Neural crest cell (in vitro differentiated cells): ENCODE data around the gene S100A14. TPM values are rescaled to one million over a fixed set of nuclear protein-coding genes. Genes with fewer than 3 reads are reported as not detected.

Experiments used
- DNase-seq: peaks from one replicate; pipeline ENCODE4 v3.0.0; 2021; ENCODE audit warnings: low read depth, mixed read lengths, low spot score
- H3K27ac Mint-ChIP-seq: one replicate; pipeline ENCODE4 v1.8.0; 2021; ENCODE audit warnings: mild to moderate bottlenecking, mixed read lengths; ENCODE audit not compliant: unreplicated experiment
- H3K27me3 Mint-ChIP-seq: 2 replicates; pipeline ENCODE4 v1.8.0; 2021; ENCODE audit warnings: low read depth, mild to moderate bottlenecking, mixed read lengths
- H3K36me3 Mint-ChIP-seq: 2 replicates; pipeline ENCODE4 v1.8.0; 2021; ENCODE audit warnings: low read depth, mild to moderate bottlenecking, mixed read lengths
- H3K4me1 Mint-ChIP-seq: 2 replicates; pipeline ENCODE4 v1.8.0; 2021; ENCODE audit warnings: mixed read lengths
- H3K4me3 Mint-ChIP-seq: one replicate; pipeline ENCODE4 v1.8.0; 2021; ENCODE audit warnings: mild to moderate bottlenecking, mixed read lengths
- H3K9me3 Mint-ChIP-seq: 2 replicates; pipeline ENCODE4 v1.8.0; 2021; ENCODE audit warnings: mixed read lengths
- CTCF ChIP-seq: fragments of 200-600 bp; sonication (generic); conservative IDR thresholded peaks from 2 replicates; pipeline ENCODE4 v1.5.0; 2021; ENCODE audit warnings: antibody characterized with exemption, mild to moderate bottlenecking
- total RNA-seq: library from RNA; stranded (reverse); gene quantifications from 2 replicates; pipeline ENCODE4 v1.2.1, GENCODE V29; 2021

The S100A14 gene
- total RNA-seq, 1 donor from 2014 or later, result not detected

GRCh38 chr1:153610811-153611301, 5.3 kb downstream of the S100A14 start:
- H3K4me1 Mint-ChIP-seq, result peaks cover 49% of the 10 kb centered on the region
- TF ChIP-seq CTCF, result no peak
- no peak overlapping the region for H3K27ac Mint-ChIP-seq

GRCh38 chr1:153610334-153610733, 5.8 kb downstream of the S100A14 start:
- no peak overlapping the region for H3K4me3 Mint-ChIP-seq
- H3K27ac Mint-ChIP-seq, result peak overlapping the region; percentile 88
- no peaks in the 10 kb centered on the region for H3K36me3 Mint-ChIP-seq
- no peak for TF ChIP-seq CTCF
- DNase-seq, result no peak
- peaks cover 50% of the 10 kb centered on the region for H3K4me1 Mint-ChIP-seq
- no peaks in the 10 kb centered on the region for H3K9me3 Mint-ChIP-seq
- no peaks in the 10 kb centered on the region for H3K27me3 Mint-ChIP-seq

More at GRCh38 chr1:153610811-153611301, 5.3 kb downstream of the S100A14 start:
- DNase-seq, result no peak
- Mint-ChIP-seq H3K9me3 (no peaks in the 10 kb centered on the region), H3K27me3 (no peaks in the 10 kb centered on the region), H3K36me3 (no peaks in the 10 kb centered on the region), H3K4me3 (no peak overlapping the region)

- H3K27ac Mint-ChIP-seq, result peak overlapping the region; percentile 99
- no peak for TF ChIP-seq CTCF
- peak overlapping the region; percentile 70 for H3K4me3 Mint-ChIP-seq
- no peak for DNase-seq
- no peaks in the 10 kb centered on the region for H3K27me3 Mint-ChIP-seq
- H3K36me3 Mint-ChIP-seq, result no peaks in the 10 kb centered on the region
- peaks cover 53% of the 10 kb centered on the region for H3K4me1 Mint-ChIP-seq
- H3K9me3 Mint-ChIP-seq, result no peaks in the 10 kb centered on the region
Observed at GRCh38 chr1:153609585-153609907, 6.6 kb downstream of the S100A14 start.

GRCh38 chr1:153608742-153609584, 7.2 kb downstream of the S100A14 start:
- Mint-ChIP-seq H3K9me3 (no peaks in the 10 kb centered on the region), H3K4me3 (peak overlapping the region; percentile 70), H3K36me3 (no peaks in the 10 kb centered on the region), H3K27ac (peak overlapping the region; percentile 99), H3K27me3 (no peaks in the 10 kb centered on the region), H3K4me1 (peaks cover 49% of the 10 kb centered on the region)
- peak; percentile 67 for DNase-seq
- no peak for TF ChIP-seq CTCF

- H3K27ac Mint-ChIP-seq, result peak overlapping the region; percentile 99
- H3K9me3 Mint-ChIP-seq, result no peaks in the 10 kb centered on the region
- H3K36me3 Mint-ChIP-seq, result no peaks in the 10 kb centered on the region
- no peak for TF ChIP-seq CTCF
- H3K4me3 Mint-ChIP-seq, result peak overlapping the region; percentile 47
- H3K27me3 Mint-ChIP-seq, result no peaks in the 10 kb centered on the region
- H3K4me1 Mint-ChIP-seq, result peaks cover 49% of the 10 kb centered on the region
- DNase-seq, result no peak
Observed at GRCh38 chr1:153608089-153608682, 7.9 kb downstream of the S100A14 start.
